PFSK-1 (cell line): ENCODE measurements around the gene SMC3.

Experiments
- FOXP2 ChIP-seq: optimal IDR thresholded peaks from 2 replicates; pipeline ENCODE3; 2011; ENCODE audit warnings: borderline replicate concordance, control low read depth, inconsistent platforms; ENCODE audit not compliant: insufficient read depth; ENCODE audit errors: extremely low read length, extremely low read depth
- POLR2AphosphoS5 ChIP-seq: IDR thresholded peaks from 2 replicates; pipeline ENCODE4 v1.6.1; 2012; ENCODE audit warnings: low read depth, mild to moderate bottlenecking, control low read depth, low read length, moderate library complexity
- REST ChIP-seq, 2 experiments: IDR thresholded peaks; 2 replicates each; pipeline versions ENCODE4 v1.6.1 to v1.8.0; 2011 to 2012; ENCODE audit warnings: low read depth in 2 of 2, low read length in 2 of 2, control low read depth in 1 of 2, inconsistent platforms in 1 of 2, mild to moderate bottlenecking in 1 of 2, moderate library complexity in 1 of 2; ENCODE audit not compliant: insufficient read depth in 1 of 2
- SIN3A ChIP-seq: IDR thresholded peaks from 2 replicates; pipeline ENCODE4 v1.6.1; 2012; ENCODE audit warnings: mild to moderate bottlenecking, low read length, moderate library complexity, borderline replicate concordance; ENCODE audit not compliant: insufficient read depth
- TAF1 ChIP-seq: IDR thresholded peaks from 2 replicates; pipeline ENCODE4 v1.6.1; 2012; ENCODE audit warnings: low read length, control low read depth, borderline replicate concordance; ENCODE audit not compliant: insufficient read depth

The SMC3 gene

GRCh38 chr10:110534571-110534970 lies 32.9 kb upstream of the SMC3 start:
- TF ChIP-seq FOXP2 (no peak), TAF1 (no peak), SIN3A (no peak), POLR2AphosphoS5 (no peak), REST (IDR thresholded peaks at IDR 0.05; ENCODE audit: insufficient read depth in 1 of 2, low read depth in 2 of 2, low read length in 2 of 2) (no peak)

GRCh38 chr10:110535958-110536891 lies 31.3 kb upstream of the SMC3 start:
- TF ChIP-seq POLR2AphosphoS5 (no peak), REST (IDR thresholded peaks at IDR 0.05; ENCODE audit: insufficient read depth in 1 of 2, low read depth in 2 of 2, low read length in 2 of 2) (no peak), FOXP2 (no peak), TAF1 (no peak), SIN3A (no peak)

GRCh38 chr10:110539091-110539490 lies 28.4 kb upstream of the SMC3 start:
- TF ChIP-seq SIN3A (no peak), REST (IDR thresholded peaks at IDR 0.05; ENCODE audit: insufficient read depth in 1 of 2, low read depth in 2 of 2, low read length in 2 of 2) (no peak), TAF1 (no peak), FOXP2 (no peak), POLR2AphosphoS5 (no peak)

GRCh38 chr10:110540031-110540430 lies 27.5 kb upstream of the SMC3 start:
- no peak for TF ChIP-seq FOXP2
- no peak for TF ChIP-seq POLR2AphosphoS5
- no peak for TF ChIP-seq TAF1
- TF ChIP-seq REST (IDR thresholded peaks at IDR 0.05; ENCODE audit: insufficient read depth in 1 of 2, low read depth in 2 of 2, low read length in 2 of 2): no peak
